HepG2 (cell line): Measurements from ENCODE around the gene ACSS1. TPM values are rescaled to one million over a fixed set of nuclear protein-coding genes. Genes with fewer than 3 reads are reported as not detected.

Experiments
- ATAC-seq: fragments of 200-7000 bp; cut with Tn5 transposase; 3 replicates; pipeline ENCODE4 v1.9.1; 2020; ENCODE audit warnings: mild to moderate bottlenecking, moderate library complexity
- BruUV-seq: library from RNA; stranded (reverse); fragments of 400-500 nt; replicated peaks from 2 replicates; lab custom pipeline; 2021; lab: Mats Ljungman, UMichigan
- CTCF ChIA-PET: fragments of 300-600 bp; formaldehyde crosslinking; extraction: SDS; loops from one replicate; lab custom pipeline; 2021; ENCODE audit warnings: low total read pairs, inconsistent platforms, low intra/inter-chr PET ratio; lab: Yijun Ruan, JAX
- POLR2A ChIA-PET: fragments of 350-600 bp; sonication (Branson Sonifier 250); formaldehyde crosslinking; loops from one replicate; lab custom pipeline; 2020; ENCODE audit warnings: antibody characterized with exemption, inconsistent platforms; lab: Yijun Ruan, JAX
- DNase-seq: peaks from one replicate; pipeline ENCODE4 v3.0.0-alpha.2; 2015; ENCODE audit warnings: low spot score
- FAIRE-seq: peaks from 3 replicates; lab custom pipeline; 2011; peaks lifted over from hg19 to GRCh38; lab: Jason Lieb, UNC
- H2AFZ ChIP-seq: one replicate; pipeline ENCODE4 v1.6.1; 2011; ENCODE audit warnings: low read length, inconsistent platforms
- H3K27ac ChIP-seq: fragments of 300-600 bp; 3 replicates; pipeline ENCODE4 v1.8.0; 2011; ENCODE audit warnings: mixed run types, mild to moderate bottlenecking, mixed read lengths, low read length, inconsistent platforms; ENCODE audit not compliant: insufficient read depth; ENCODE audit errors: extremely low read length
- H3K27me3 ChIP-seq, 2 experiments: fragments of 200-600 bp in 1 of 2; 2 replicates in 1 of 2; 3 replicates in 1 of 2; pipeline versions ENCODE4 v1.6.0 to v1.8.0; 2011; ENCODE audit warnings: low read length in 2 of 2, mild to moderate bottlenecking in 2 of 2, moderate library complexity in 2 of 2, inconsistent platforms in 1 of 2; ENCODE audit not compliant: insufficient read depth in 2 of 2, control insufficient read depth in 1 of 2
- H3K36me3 ChIP-seq, 2 experiments: fragments of 200-600 bp in 1 of 2; replicated peaks in 1 of 2; 2 replicates in 1 of 2; 3 replicates in 1 of 2; pipeline versions ENCODE4 v1.5.1 to v1.8.0; 2011; ENCODE audit warnings: low read length in 2 of 2, inconsistent platforms in 1 of 2; ENCODE audit not compliant: insufficient read depth in 2 of 2, control insufficient read depth in 1 of 2
- H3K4me1 ChIP-seq: 2 replicates; pipeline ENCODE4 v1.5.1; 2012; ENCODE audit warnings: low read length, inconsistent platforms; ENCODE audit not compliant: insufficient read depth
- H3K4me2 ChIP-seq: 2 replicates; pipeline ENCODE4 v1.6.0; 2011; ENCODE audit warnings: low read depth, low read length, inconsistent platforms
- H3K4me3 ChIP-seq, 3 experiments: fragments of 200-600 bp in 1 of 3; sonication (generic), shearing (Covaris generic) in 1 of 3; replicated peaks in 1 of 3; 2 replicates each; pipeline ENCODE4 v1.5.1; 2011 to 2016; ENCODE audit warnings: low read length in 3 of 3, inconsistent platforms in 2 of 3, low read depth in 2 of 3, mild to moderate bottlenecking in 2 of 3, control low read depth in 1 of 3, mixed read lengths in 1 of 3; ENCODE audit not compliant: insufficient read depth in 1 of 3
- H3K79me2 ChIP-seq: one replicate; pipeline ENCODE4 v1.6.1; 2011; ENCODE audit warnings: low read length, inconsistent platforms; ENCODE audit not compliant: insufficient read depth
- H3K9ac ChIP-seq: 2 replicates; pipeline ENCODE4 v1.6.0; 2011; ENCODE audit warnings: mild to moderate bottlenecking, low read depth, low read length, inconsistent platforms; ENCODE audit not compliant: insufficient read depth
- H3K9me3 ChIP-seq: 2 replicates; pipeline ENCODE4 v1.5.1; 2012; ENCODE audit warnings: mild to moderate bottlenecking, low read length
- H4K20me1 ChIP-seq: 2 replicates; pipeline ENCODE4 v1.6.0; 2011; ENCODE audit warnings: inconsistent platforms, mild to moderate bottlenecking, low read length, moderate library complexity; ENCODE audit not compliant: insufficient read depth
- AGO2 ChIP-seq: fragments of 200-400 bp; formaldehyde crosslinking; optimal IDR thresholded peaks from 2 replicates; pipeline ENCODE3; 2017; ENCODE audit warnings: mild to moderate bottlenecking, low read depth, low read length, moderate library complexity
- ETV6 ChIP-seq: sonication (generic); formaldehyde crosslinking; conservative IDR thresholded peaks from 2 replicates; pipeline ENCODE4 v1.4.0; 2020; ENCODE audit warnings: missing genetic modification reagents
- HES4 ChIP-seq: sonication (generic); formaldehyde crosslinking; IDR thresholded peaks from 2 replicates; pipeline ENCODE4 v1.9.0; 2021; ENCODE audit warnings: mild to moderate bottlenecking, missing genetic modification reagents, borderline replicate concordance
- ISL2 ChIP-seq: sonication (generic); formaldehyde crosslinking; IDR thresholded peaks from 2 replicates; pipeline ENCODE4 v1.5.0; 2020; ENCODE audit warnings: missing genetic modification reagents
- MLLT10 ChIP-seq: sonication (generic); formaldehyde crosslinking; IDR thresholded peaks from 2 replicates; pipeline ENCODE4 v1.4.0; 2020; ENCODE audit warnings: missing genetic modification reagents
- SIN3A ChIP-seq: IDR thresholded peaks from 2 replicates; pipeline ENCODE4 v1.6.1; 2011; ENCODE audit warnings: low read depth, mild to moderate bottlenecking, control low read depth, low read length, borderline replicate concordance
- SMAD3 ChIP-seq: sonication (generic); formaldehyde crosslinking; IDR thresholded peaks from 2 replicates; pipeline ENCODE4 v1.4.0; 2020; ENCODE audit warnings: missing genetic modification reagents
- TEAD2 ChIP-seq: sonication (generic); formaldehyde crosslinking; IDR thresholded peaks from 2 replicates; pipeline ENCODE4 v1.9.0; 2021; ENCODE audit warnings: missing genetic modification reagents
- WIZ ChIP-seq: sonication (generic); formaldehyde crosslinking; IDR thresholded peaks from 2 replicates; pipeline ENCODE4 v1.5.1; 2020; ENCODE audit warnings: mild to moderate bottlenecking, missing genetic modification reagents
- XBP1 ChIP-seq: sonication (generic); formaldehyde crosslinking; IDR thresholded peaks from 2 replicates; pipeline ENCODE4 v1.5.0; 2020; ENCODE audit warnings: missing genetic modification reagents
- YY1 ChIP-seq: IDR thresholded peaks from 2 replicates; pipeline ENCODE4 v1.6.1; 2011; ENCODE audit warnings: low read length, low read depth, moderate library complexity, mild to moderate bottlenecking; ENCODE audit not compliant: insufficient read depth, insufficient replicate concordance
- ZNF101 ChIP-seq: sonication (generic); formaldehyde crosslinking; IDR thresholded peaks from 2 replicates; pipeline ENCODE4 v1.4.0; 2020; ENCODE audit warnings: mild to moderate bottlenecking, low read depth, missing genetic modification reagents, borderline replicate concordance
- ZNF292 ChIP-seq: sonication (generic); formaldehyde crosslinking; IDR thresholded peaks from 2 replicates; pipeline ENCODE4 v1.8.1; 2022; ENCODE audit warnings: mild to moderate bottlenecking, low read depth, missing genetic modification reagents, borderline replicate concordance
- ZNF367 ChIP-seq: sonication (generic); formaldehyde crosslinking; IDR thresholded peaks from 2 replicates; pipeline ENCODE4 v1.4.0; 2020; ENCODE audit warnings: missing genetic modification reagents, borderline replicate concordance
- ZNF878 ChIP-seq: sonication (generic); formaldehyde crosslinking; IDR thresholded peaks from 2 replicates; pipeline ENCODE4 v1.8.1; 2023; ENCODE audit warnings: mild to moderate bottlenecking, missing genetic modification reagents, moderate library complexity
- ZSCAN21 ChIP-seq: sonication (generic); formaldehyde crosslinking; IDR thresholded peaks from 2 replicates; pipeline ENCODE4 v1.8.0; 2022; ENCODE audit warnings: mild to moderate bottlenecking, missing genetic modification reagents, moderate library complexity, borderline replicate concordance
- ZSCAN29 ChIP-seq: sonication (generic); formaldehyde crosslinking; conservative IDR thresholded peaks from 2 replicates; pipeline ENCODE4 v1.4.0; 2020; ENCODE audit warnings: mild to moderate bottlenecking, missing genetic modification reagents
- WGBS: methylation state at CpG from one replicate; pipeline ENCODE4 v1.1.6; 2017; ENCODE audit warnings: low lambda C conversion rate; 5-methylcytosine and 5-hydroxymethylcytosine counted together
- in situ Hi-C: cut with HindIII; loops from 2 replicates; pipeline ENCODE4 v1.10.0; 2017; ENCODE audit warnings: low pct_unique_long_range_greater_than_20kb; ENCODE audit not compliant: extremely low pct_ligation_motif_present
- intact Hi-C: fragments of 100-400 bp; cut with micrococcal nuclease; formaldehyde crosslinking; loops from one replicate; pipeline ENCODE4 v1.10.0; 2022; ENCODE audit not compliant: unreplicated experiment
- polyA plus RNA-seq, 8 experiments: library from polyadenylated mRNA; depleted of rRNA in 3 of 8; stranded (reverse) in 7 of 8; unstranded in 1 of 8; fragments of >200 nt; fragmentation: Illumina TruSeq in 4 of 8; extraction: Trizol in 4 of 8; gene quantifications; 2 replicates each; pipeline versions ENCODE4 v1.2.1 to v1.2.3, GENCODE V29; 2011 to 2016; ENCODE audit warnings: low read depth in 4 of 8, missing spikeins in 1 of 8, mixed read lengths in 1 of 8; ENCODE audit not compliant: insufficient read depth in 1 of 8
- total RNA-seq, 5 experiments: library from RNA; depleted of rRNA; stranded (reverse); fragments of >200 nt; fragmentation: Illumina TruSeq; extraction: Trizol; gene quantifications; 2 replicates each; pipeline ENCODE4 v1.2.3, GENCODE V29; 2016; ENCODE audit warnings: low read depth in 1 of 5

The ACSS1 gene
- total and polyA plus RNA-seq, 2 of the 13 experiments (the other 11 are each of a cell fraction or from before 2014, with no cell fraction given) = 15.2 to 41.6 TPM

DNA sequence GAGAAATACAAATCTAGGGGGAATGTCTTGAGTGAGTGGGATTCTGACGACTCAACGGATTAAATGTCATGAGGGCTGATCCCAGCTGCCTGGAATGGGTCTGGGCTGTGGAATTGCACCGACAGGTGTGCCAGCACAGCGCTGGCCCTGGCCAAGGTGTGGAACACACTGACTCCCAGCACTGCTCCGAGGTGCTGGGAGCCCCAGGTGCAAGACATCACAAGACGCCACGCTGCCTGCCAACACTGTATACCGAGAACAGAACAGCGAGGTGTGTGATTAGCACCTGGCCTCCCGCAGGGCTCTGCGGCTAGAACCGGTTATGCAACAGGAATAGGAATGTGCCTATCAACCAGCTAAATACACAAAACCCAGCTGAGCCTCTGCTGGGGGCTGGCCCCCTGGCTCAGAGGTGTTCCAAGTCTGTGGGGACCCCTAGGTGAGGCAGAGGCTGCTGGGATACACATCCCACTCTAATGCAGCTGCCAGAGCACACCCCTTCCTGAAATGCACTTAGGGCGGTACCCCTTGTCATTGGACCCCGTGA, 40.6 kb downstream of the ACSS1 start (continued):
- TF ChIP-seq SMAD3 (CRISPR knock-in tag) (no peak), TEAD2 (CRISPR knock-in tag) (no peak), MLLT10 (CRISPR knock-in tag) (no peak), ISL2 (CRISPR knock-in tag) (peak; percentile 59; the same call in 1 of the 2 replicates), WIZ (no peak), ZSCAN29 (CRISPR knock-in tag) (0 out of 2 replicates have a peak, but pooled peaks have one; percentile 30), XBP1 (0 out of 2 replicates have a peak, but pooled peaks have one; percentile 54), ZNF292 (CRISPR knock-in tag) (no peak), ZNF367 (CRISPR knock-in tag) (no peak), ZSCAN21 (peak; percentile 71), SIN3A (no peak), YY1 (no peak), HES4 (no peak)

DNA sequence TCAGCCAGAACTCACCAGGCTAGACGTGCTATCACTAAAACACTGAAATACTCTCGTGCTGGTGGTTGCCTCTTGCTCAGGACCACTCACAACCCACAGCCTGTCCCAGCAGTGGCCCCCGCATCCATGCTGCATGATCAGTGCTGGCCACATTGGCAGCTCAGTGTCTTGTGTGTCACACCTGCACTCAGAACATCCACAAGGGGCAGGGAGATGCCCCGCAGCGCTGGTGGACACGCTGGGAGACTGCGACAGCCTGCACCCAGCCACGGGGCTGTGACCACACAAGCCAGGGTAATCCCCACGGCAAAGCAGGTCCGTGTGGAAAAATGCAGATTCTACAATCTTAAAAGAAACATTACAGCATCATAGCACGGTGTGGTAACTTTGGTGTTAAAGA, 41.5 kb downstream of the ACSS1 start:
- no peaks in the 10 kb centered on the region; a peak in 1 of 5 replicates for H3K36me3 ChIP-seq
- TSS peak; percentile 43 for BruUV-seq
- no peak overlapping the region for H3K4me3 ChIP-seq
- ChIA-PET POLR2A (interaction anchor here (1.3 to 1.5 kb wide), 2 partner anchors 16 to 41 kb away, joined by 4 to 10 read pairs; partner anchors contain the start of gene ACSS1), CTCF (no interaction called here)
- no peak overlapping the region for H3K27ac ChIP-seq
- H3K4me1 ChIP-seq = peaks cover 35% of the 10 kb centered on the region
- in situ Hi-C loops = no loop called here
- WGBS = 80% methylated on average over 11 of the region's 11 CpGs
- H2AFZ ChIP-seq = no peak overlapping the region
- ATAC-seq (no peak), DNase-seq (no peak), FAIRE-seq (no peak)
- H3K27me3 ChIP-seq = no peaks in the 10 kb centered on the region
- TF ChIP-seq ZNF101 (CRISPR knock-in tag) = no peak
- TF ChIP-seq ZNF878 (CRISPR knock-in tag) = no peak
- TF ChIP-seq AGO2 = peak; percentile 25
- TF ChIP-seq ETV6 (CRISPR knock-in tag) = no peak
- intact Hi-C loops = loop anchor here (5.0 kb wide), 1 partner anchor 41 kb away; the partner anchor contains the start of gene ACSS1
- no peak overlapping the region for H3K9ac ChIP-seq
- H3K79me2 ChIP-seq = no peaks in the 10 kb centered on the region
- no peaks in the 10 kb centered on the region for H4K20me1 ChIP-seq
- H3K4me2 ChIP-seq = no peak overlapping the region
- no peaks in the 10 kb centered on the region for H3K9me3 ChIP-seq
